Measurements from ENCODE around the gene TENT5A. TPM values are rescaled to one million over a fixed set of nuclear protein-coding genes. Genes with fewer than 3 reads are reported as not detected.

TENT5A gene
- total and polyA plus RNA-seq, 2 donors (not counting 3 experiments of a cell fraction or from before 2014, with no cell fraction given), result 0.26 to 1.2 TPM

- no peaks in the 10 kb centered on the region for H3K27me3 ChIP-seq (ENCODE audit: control insufficient read depth in 2 of 2, insufficient read depth in 2 of 2, low read length in 2 of 2)
- H3K9me1 ChIP-seq (replicated peaks; ENCODE audit: control insufficient read depth, extremely low read depth, insufficient read depth, low read length), result no peaks in the 10 kb centered on the region
- H3K9ac ChIP-seq (replicated peaks; ENCODE audit: extremely low read depth, insufficient read depth, low read length), result no peak overlapping the region
- DNase-seq (ENCODE audit: low read depth, low spot score), result no peak
- BruUV-seq (replicated peaks), result no TSS peak
- no peaks in the 10 kb centered on the region for H3K79me2 ChIP-seq (ENCODE audit: control insufficient read depth, insufficient read depth, low read length)
- no peak for FAIRE-seq
- intact Hi-C loops (cut with micrococcal nuclease), result no loop called here
- CTCF ChIA-PET, result no interaction called here
- dilution Hi-C loops (cut with MboI; ENCODE audit: extremely low pct_ligation_motif_present, low sequenced_read_pairs), result no loop called here
- no peaks in the 10 kb centered on the region for H3K36me3 ChIP-seq (ENCODE audit: control insufficient read depth in 2 of 2, extremely low read depth in 1 of 2, insufficient read depth in 2 of 2, low read length in 2 of 2)
- H3K27ac ChIP-seq (ENCODE audit: insufficient read depth, low read depth, low read length), result no peak overlapping the region
- H4K20me1 ChIP-seq (replicated peaks; ENCODE audit: control insufficient read depth, extremely low read depth, insufficient read depth, low read length), result no peaks in the 10 kb centered on the region
- no peak overlapping the region for H3K4me3 ChIP-seq (replicated peaks in 1 of 3; ENCODE audit: insufficient read depth in 1 of 3, low read depth in 1 of 3, low read length in 3 of 3)
- H3K4me1 ChIP-seq (ENCODE audit: control insufficient read depth, extremely low read depth, insufficient read depth, low read length), result no peaks in the 10 kb centered on the region
- POLR2A ChIA-PET, result no interaction called here
- H3K4me2 ChIP-seq (ENCODE audit: insufficient read depth, low read length), result no peak overlapping the region
- no peak for TF ChIP-seq CTCF (IDR thresholded peaks at IDR 0.05; ENCODE audit: extremely low read depth in 1 of 2, insufficient read depth in 1 of 2, low read depth in 1 of 2, low read length in 2 of 2)
- TF ChIP-seq POLR2AphosphoS5 (IDR thresholded peaks at IDR 0.05; ENCODE audit: insufficient read depth, low read depth, low read length), result no peak
- TF ChIP-seq FOS (IDR thresholded peaks at IDR 0.05; ENCODE audit: borderline replicate concordance, insufficient read depth, low read length), result no peak
- no peak for TF ChIP-seq EZH2 (IDR thresholded peaks at IDR 0.05; ENCODE audit: borderline replicate concordance, low read depth, low read length, severe bottlenecking)
- no peak for TF ChIP-seq MAX (IDR thresholded peaks at IDR 0.05; ENCODE audit: insufficient read depth, insufficient read length)
- no peak for TF ChIP-seq GATA2 (IDR thresholded peaks at IDR 0.05; ENCODE audit: insufficient read depth, insufficient read length, low read depth, low read length)
- no peak for TF ChIP-seq POLR2A (IDR thresholded peaks at IDR 0.05; ENCODE audit: low read depth, low read length)
- no peak for TF ChIP-seq MYC (IDR thresholded peaks at IDR 0.05; ENCODE audit: low read depth, low read length)
- no peak for TF ChIP-seq JUN (IDR thresholded peaks at IDR 0.05; ENCODE audit: borderline replicate concordance, insufficient read depth, insufficient read length, low read depth)
- no peaks in the 10 kb centered on the region for H3K9me3 ChIP-seq (replicated peaks; ENCODE audit: control insufficient read depth, insufficient read depth, low read length)
- H2AFZ ChIP-seq (ENCODE audit: low read depth, low read length), result no peak overlapping the region
Observed at GRCh38 chr6:81713205-81713604, 39.3 kb downstream of the TENT5A start.
